ENCODE results near the gene EN2. TPM values are rescaled to one million over a fixed set of nuclear protein-coding genes. Genes with fewer than 3 reads are reported as not detected.

EN2 gene
- total and polyA plus RNA-seq, 3 donors from 2014 or later, result 0.81 to 1.6 (median 1.6) TPM

GRCh38 chr7:155422599-155423336, 35.2 kb upstream of the EN2 start:
- Histone ChIP-seq H3K4me1 (no peaks in the 10 kb centered on the region), H3K27ac (no peak overlapping the region), H3K36me3 (ENCODE audit: low read depth, missing control alignments) (no peaks in the 10 kb centered on the region), H3K4me3 (no peak overlapping the region), H3K27me3 (no peaks in the 10 kb centered on the region), H3K9me3 (no peaks in the 10 kb centered on the region)
- TF ChIP-seq CTCF (IDR thresholded peaks at IDR 0.05) (no peak), POLR2A (IDR thresholded peaks at IDR 0.05) (no peak)
- intact Hi-C loops (cut with DNase I; ENCODE audit: low total_unique reads), result no loop called here
- DNase-seq, result no peak
- 74 to 82% methylated on average over 10 to 19 of the region's 19 CpGs for WGBS, 2 donors

GRCh38 chr7:155423337-155424285, 34.3 kb upstream of the EN2 start:
- whole genome bisulfite sequencing, 2 donors, result 83 to 84% methylated on average over 19 to 24 of the region's 24 CpGs
- no peaks in the 10 kb centered on the region for H3K27me3 ChIP-seq
- intact Hi-C loops (cut with DNase I; ENCODE audit: low total_unique reads), result no loop called here

GRCh38 chr7:155424301-155425010, 33.5 kb upstream of the EN2 start:
- no peak for TF ChIP-seq POLR2A (IDR thresholded peaks at IDR 0.05)
- no peak for TF ChIP-seq CTCF (IDR thresholded peaks at IDR 0.05)
- H3K9me3 ChIP-seq, result no peaks in the 10 kb centered on the region
- DNase-seq, result no peak
- no peaks in the 10 kb centered on the region for H3K4me1 ChIP-seq
- intact Hi-C loops (cut with DNase I; ENCODE audit: low total_unique reads), result no loop called here
- H3K27me3 ChIP-seq, result no peaks in the 10 kb centered on the region
- 86 to 97% methylated on average over 7 to 22 of the region's 22 CpGs for WGBS, 2 donors
- H3K4me3 ChIP-seq, result no peak overlapping the region
- no peaks in the 10 kb centered on the region for H3K36me3 ChIP-seq (ENCODE audit: low read depth, missing control alignments)
- no peak overlapping the region for H3K27ac ChIP-seq

More at GRCh38 chr7:155423337-155424285, 34.3 kb upstream of the EN2 start:
- no peak overlapping the region for H3K4me3 ChIP-seq
- DNase-seq, result no peak
- TF ChIP-seq POLR2A (IDR thresholded peaks at IDR 0.05), result no peak
- no peak for TF ChIP-seq CTCF (IDR thresholded peaks at IDR 0.05)
- H3K36me3 ChIP-seq (ENCODE audit: low read depth, missing control alignments), result no peaks in the 10 kb centered on the region
- no peak overlapping the region for H3K27ac ChIP-seq
- no peaks in the 10 kb centered on the region for H3K4me1 ChIP-seq
- H3K9me3 ChIP-seq, result no peaks in the 10 kb centered on the region

GRCh38 chr7:155425011-155425340, 33.0 kb upstream of the EN2 start:
- H3K4me1 ChIP-seq, result no peaks in the 10 kb centered on the region
- no peak overlapping the region for H3K27ac ChIP-seq
- H3K36me3 ChIP-seq (ENCODE audit: low read depth, missing control alignments), result no peaks in the 10 kb centered on the region
- DNase-seq, result no peak
- no peak for TF ChIP-seq CTCF (IDR thresholded peaks at IDR 0.05)
- no peak for TF ChIP-seq POLR2A (IDR thresholded peaks at IDR 0.05)
- H3K9me3 ChIP-seq, result no peaks in the 10 kb centered on the region
- WGBS, 2 donors, result 83 to 87% methylated on average over 6 to 7 of the region's 7 CpGs
- H3K27me3 ChIP-seq, result no peaks in the 10 kb centered on the region
- H3K4me3 ChIP-seq, result no peak overlapping the region
- intact Hi-C loops (cut with DNase I; ENCODE audit: low total_unique reads), result no loop called here
